ENCODE measurements around the gene BACE1-AS.

Gene BACE1-AS

DNA sequence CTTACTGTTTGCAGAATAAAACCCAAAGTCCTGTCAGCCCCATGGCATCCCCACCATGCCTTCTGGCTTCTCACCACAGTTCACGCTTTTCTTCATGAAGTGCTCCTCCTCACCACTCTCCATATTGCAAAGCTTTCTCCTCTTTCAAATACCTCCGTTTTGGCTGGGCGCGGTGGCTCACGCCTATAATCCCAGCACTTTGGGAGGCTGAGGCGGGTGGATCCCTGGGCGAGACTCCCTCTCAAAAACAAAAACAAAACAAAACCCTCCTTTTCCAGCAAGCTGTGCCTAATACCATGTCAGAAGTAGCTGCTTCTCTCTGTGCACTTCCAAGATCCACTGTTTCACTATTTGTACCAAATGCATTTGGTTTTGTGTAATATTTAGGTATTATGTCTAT lies 18.2 kb downstream of the BACE1-AS start:
- no peak overlapping the region for H4K8ac ChIP-seq (ENCODE audit: low read depth, low read length)
- WGBS (ENCODE audit: extremely low coverage, insufficient coverage, low lambda C conversion rate) = no CpG with 5 or more reads among the region's 7 CpGs
- H2BK15ac ChIP-seq (replicated peaks; ENCODE audit: low read depth) = no peak overlapping the region
- no peak overlapping the region for H3K23ac ChIP-seq (ENCODE audit: low read length)
- H3K18ac ChIP-seq (ENCODE audit: low read length) = no peak overlapping the region
- H3K4me3 ChIP-seq (ENCODE audit: low read length) = no peak overlapping the region
- H4K5ac ChIP-seq (ENCODE audit: low read length) = no peak overlapping the region
- no peak overlapping the region for H2BK5ac ChIP-seq (ENCODE audit: low read length)
- H3K27me3 ChIP-seq (ENCODE audit: insufficient read depth, low read length, poor library complexity) = no peaks in the 10 kb centered on the region
- no peak overlapping the region for H2BK120ac ChIP-seq (ENCODE audit: low read depth, low read length)
- no peak overlapping the region for H3K9ac ChIP-seq (ENCODE audit: low read length)
- no peaks in the 10 kb centered on the region for H3K36me3 ChIP-seq (ENCODE audit: control insufficient read depth, insufficient read depth, low read length)
- no peak overlapping the region for H2AK5ac ChIP-seq (ENCODE audit: low read length)
- H3K4me1 ChIP-seq (ENCODE audit: control insufficient read depth, low read depth, low read length) = peaks cover 5% of the 10 kb centered on the region
- no peak for DNase-seq
- no peak overlapping the region for H3K56ac ChIP-seq (ENCODE audit: low read length)
- H3K4ac ChIP-seq (ENCODE audit: low read depth, low read length) = no peak overlapping the region
- H3K79me1 ChIP-seq (ENCODE audit: low read length) = no peaks in the 10 kb centered on the region
- H3K4me2 ChIP-seq (ENCODE audit: low read length) = no peak overlapping the region
- H3K27ac ChIP-seq (ENCODE audit: low read depth, low read length) = no peak overlapping the region
- no peaks in the 10 kb centered on the region for H3K79me2 ChIP-seq (ENCODE audit: control insufficient read depth, insufficient read depth, low read length)

GRCh38 chr11:117313091-117313490 lies 21.9 kb downstream of the BACE1-AS start:
- no peak overlapping the region for H4K5ac ChIP-seq (ENCODE audit: low read length)
- no peaks in the 10 kb centered on the region for H3K79me1 ChIP-seq (ENCODE audit: low read length)
- peaks cover 8% of the 10 kb centered on the region for H3K4me1 ChIP-seq (ENCODE audit: control insufficient read depth, low read depth, low read length)
- H3K4me2 ChIP-seq (ENCODE audit: low read length) = no peak overlapping the region
- no peak overlapping the region for H3K27ac ChIP-seq (ENCODE audit: low read depth, low read length)
- no peak for DNase-seq
- no peak overlapping the region for H3K18ac ChIP-seq (ENCODE audit: low read length)
- H3K4me3 ChIP-seq (ENCODE audit: low read length) = no peak overlapping the region
- no peak overlapping the region for H3K4ac ChIP-seq (ENCODE audit: low read depth, low read length)
- no peak overlapping the region for H2AK5ac ChIP-seq (ENCODE audit: low read length)
- no peak overlapping the region for H2BK120ac ChIP-seq (ENCODE audit: low read depth, low read length)
- H3K79me2 ChIP-seq (ENCODE audit: control insufficient read depth, insufficient read depth, low read length) = no peaks in the 10 kb centered on the region
- no peak overlapping the region for H2BK15ac ChIP-seq (replicated peaks; ENCODE audit: low read depth)
- H2BK5ac ChIP-seq (ENCODE audit: low read length) = no peak overlapping the region
- no peak overlapping the region for H3K56ac ChIP-seq (ENCODE audit: low read length)
- H3K23ac ChIP-seq (ENCODE audit: low read length) = no peak overlapping the region
- no peaks in the 10 kb centered on the region for H3K27me3 ChIP-seq (ENCODE audit: insufficient read depth, low read length, poor library complexity)
- no peaks in the 10 kb centered on the region for H3K36me3 ChIP-seq (ENCODE audit: control insufficient read depth, insufficient read depth, low read length)
- no peak overlapping the region for H4K8ac ChIP-seq (ENCODE audit: low read depth, low read length)
- no CpG with 5 or more reads among the region's 5 CpGs for WGBS (ENCODE audit: extremely low coverage, insufficient coverage, low lambda C conversion rate)
- no peak overlapping the region for H3K9ac ChIP-seq (ENCODE audit: low read length)

DNA sequence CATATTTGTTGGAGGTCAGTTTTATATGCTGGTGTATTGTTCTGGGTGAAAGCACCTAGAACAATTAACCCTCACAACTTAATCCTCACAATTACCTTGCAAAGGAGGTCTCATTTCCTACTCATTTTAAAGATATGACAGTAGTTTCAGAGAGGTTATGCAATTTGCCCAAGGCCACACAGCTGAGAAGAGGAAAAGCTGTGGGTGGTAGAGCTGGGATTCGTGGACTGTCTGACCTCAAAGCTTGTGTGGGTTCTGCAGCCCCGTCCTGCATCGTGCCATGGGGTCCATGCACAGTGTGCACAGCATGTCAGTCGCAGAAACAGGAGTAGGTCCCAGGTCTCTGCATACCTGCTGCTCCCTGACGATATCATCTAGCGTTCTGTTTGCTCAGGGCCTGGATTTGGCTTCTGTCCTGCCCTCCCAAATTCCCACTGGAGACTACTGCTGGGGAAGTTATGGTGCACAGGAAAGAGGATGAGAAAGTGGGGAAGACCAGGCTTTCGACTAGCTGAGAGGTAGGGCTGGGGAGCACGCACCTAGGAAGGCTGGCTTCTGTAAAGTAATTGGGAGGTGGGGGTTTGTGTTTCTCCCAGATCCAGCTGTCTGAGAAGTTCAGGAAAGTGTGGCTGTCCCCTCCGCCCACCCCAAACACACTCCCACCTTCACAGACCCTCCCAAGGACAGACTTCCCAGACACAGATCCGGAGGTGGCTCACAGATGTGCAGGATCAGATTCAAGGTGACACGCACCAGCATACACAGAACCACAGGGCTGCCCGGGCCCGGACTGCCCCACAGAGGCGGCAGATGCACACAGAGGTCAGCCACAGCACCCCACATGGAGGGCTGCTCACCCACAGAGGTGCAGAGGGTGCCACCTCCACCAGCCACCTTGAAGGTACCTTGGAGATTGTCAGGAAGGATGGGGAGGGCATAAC lies 23.0 kb downstream of the BACE1-AS start:
- no peak for DNase-seq
- Histone ChIP-seq H3K79me1 (ENCODE audit: low read length) (no peaks in the 10 kb centered on the region), H3K18ac (ENCODE audit: low read length) (no peak overlapping the region), H3K4me2 (ENCODE audit: low read length) (peak overlapping the region; percentile 27), H2BK15ac (replicated peaks; ENCODE audit: low read depth) (no peak overlapping the region), H2BK5ac (ENCODE audit: low read length) (peak overlapping the region; percentile 52), H3K4me3 (ENCODE audit: low read length) (no peak overlapping the region), H3K23ac (ENCODE audit: low read length) (peak overlapping the region; percentile 3), H2AK5ac (ENCODE audit: low read length) (peak overlapping the region; percentile 53), H3K36me3 (ENCODE audit: control insufficient read depth, insufficient read depth, low read length) (no peaks in the 10 kb centered on the region), H3K9ac (ENCODE audit: low read length) (peak overlapping the region; percentile 67), H2BK120ac (ENCODE audit: low read depth, low read length) (no peak overlapping the region), H3K4ac (ENCODE audit: low read depth, low read length) (no peak overlapping the region), H3K27ac (ENCODE audit: low read depth, low read length) (no peak overlapping the region), H3K56ac (ENCODE audit: low read length) (peak overlapping the region; percentile 86), H4K8ac (ENCODE audit: low read depth, low read length) (no peak overlapping the region), H3K79me2 (ENCODE audit: control insufficient read depth, insufficient read depth, low read length) (no peaks in the 10 kb centered on the region), H4K5ac (ENCODE audit: low read length) (no peak overlapping the region), H3K27me3 (ENCODE audit: insufficient read depth, low read length, poor library complexity) (no peaks in the 10 kb centered on the region), H3K4me1 (ENCODE audit: control insufficient read depth, low read depth, low read length) (peaks cover 8% of the 10 kb centered on the region)
- no CpG with 5 or more reads among the region's 14 CpGs for WGBS (ENCODE audit: extremely low coverage, insufficient coverage, low lambda C conversion rate)

- Histone ChIP-seq H3K56ac (ENCODE audit: low read length) (peak overlapping the region; percentile 86), H3K18ac (ENCODE audit: low read length) (no peak overlapping the region), H3K79me2 (ENCODE audit: control insufficient read depth, insufficient read depth, low read length) (no peaks in the 10 kb centered on the region), H2BK15ac (replicated peaks; ENCODE audit: low read depth) (no peak overlapping the region), H2AK5ac (ENCODE audit: low read length) (no peak overlapping the region), H3K27ac (ENCODE audit: low read depth, low read length) (no peak overlapping the region), H4K5ac (ENCODE audit: low read length) (no peak overlapping the region), H3K4ac (ENCODE audit: low read depth, low read length) (no peak overlapping the region), H3K27me3 (ENCODE audit: insufficient read depth, low read length, poor library complexity) (no peaks in the 10 kb centered on the region), H2BK120ac (ENCODE audit: low read depth, low read length) (no peak overlapping the region), H3K4me2 (ENCODE audit: low read length) (peak overlapping the region; percentile 89), H3K36me3 (ENCODE audit: control insufficient read depth, insufficient read depth, low read length) (no peaks in the 10 kb centered on the region), H3K23ac (ENCODE audit: low read length) (no peak overlapping the region), H3K79me1 (ENCODE audit: low read length) (no peaks in the 10 kb centered on the region), H3K4me3 (ENCODE audit: low read length) (peak overlapping the region; percentile 12), H3K4me1 (ENCODE audit: control insufficient read depth, low read depth, low read length) (peaks cover 8% of the 10 kb centered on the region), H3K9ac (ENCODE audit: low read length) (peak overlapping the region; percentile 79), H4K8ac (ENCODE audit: low read depth, low read length) (no peak overlapping the region), H2BK5ac (ENCODE audit: low read length) (no peak overlapping the region)
- no CpG with 5 or more reads among the region's 10 CpGs for WGBS (ENCODE audit: extremely low coverage, insufficient coverage, low lambda C conversion rate)
- DNase-seq = peak; percentile 47
Observed at GRCh38 chr11:117314840-117315239, 23.7 kb downstream of the BACE1-AS start.

DNA sequence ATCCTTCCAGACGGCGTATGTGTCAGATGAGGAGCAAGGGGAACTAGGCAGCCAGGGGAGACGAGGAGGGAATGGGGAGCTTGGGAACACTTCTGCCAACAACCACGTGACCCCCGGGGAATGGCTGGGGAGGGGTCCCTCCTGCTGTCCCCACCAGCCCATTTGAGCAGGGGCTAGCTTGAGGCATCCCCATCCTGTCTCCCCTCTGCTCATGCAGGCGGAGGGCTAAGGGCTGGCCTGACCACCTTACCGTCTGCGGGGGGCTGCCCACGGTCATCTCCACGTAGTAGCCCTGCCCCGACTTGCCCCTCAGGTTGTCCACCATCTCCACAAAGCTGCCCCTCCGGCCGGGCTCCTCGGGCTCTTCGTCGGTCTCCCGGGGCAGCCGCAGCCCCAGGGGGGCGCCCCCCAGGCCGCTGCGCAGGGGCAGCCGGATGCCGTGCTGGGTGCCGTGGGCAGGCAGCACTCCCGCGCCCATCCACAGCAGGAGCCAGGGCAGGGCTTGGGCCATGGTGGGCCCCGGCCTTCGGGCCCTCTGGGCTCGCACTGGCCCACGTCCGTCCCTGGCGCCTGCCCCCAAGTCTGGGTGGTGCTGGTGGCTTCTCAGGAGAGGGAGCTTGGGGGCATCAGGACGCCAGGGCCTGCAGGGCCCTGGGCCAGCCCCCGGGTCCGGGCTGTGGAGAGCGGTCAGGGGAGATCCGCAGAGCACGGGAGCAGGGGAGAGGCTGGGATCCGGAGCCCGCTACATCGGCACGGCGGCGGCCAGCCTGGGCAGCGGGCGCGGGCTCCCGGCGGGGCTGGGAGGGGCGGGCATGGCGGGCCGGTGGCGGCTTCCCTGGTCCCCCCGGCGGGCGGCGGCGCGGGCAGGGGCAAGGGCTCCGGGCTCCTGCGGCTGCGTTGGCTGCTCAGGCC lies 24.4 kb downstream of the BACE1-AS start:
- H3K18ac ChIP-seq (ENCODE audit: low read length) = peak overlapping the region; percentile 19
- no peaks in the 10 kb centered on the region for H3K79me1 ChIP-seq (ENCODE audit: low read length)
- no peak for DNase-seq
- peak overlapping the region; percentile 86 for H3K56ac ChIP-seq (ENCODE audit: low read length)
- WGBS (ENCODE audit: extremely low coverage, insufficient coverage, low lambda C conversion rate) = no CpG with 5 or more reads among the region's 62 CpGs
- H3K9ac ChIP-seq (ENCODE audit: low read length) = peak overlapping the region; percentile 79
- no peak overlapping the region for H4K8ac ChIP-seq (ENCODE audit: low read depth, low read length)
- H2BK120ac ChIP-seq (ENCODE audit: low read depth, low read length) = no peak overlapping the region
- no peak overlapping the region for H2BK5ac ChIP-seq (ENCODE audit: low read length)
- H3K4me2 ChIP-seq (ENCODE audit: low read length) = peak overlapping the region; percentile 89
- H3K36me3 ChIP-seq (ENCODE audit: control insufficient read depth, insufficient read depth, low read length) = no peaks in the 10 kb centered on the region
- peak overlapping the region; percentile 57 for H3K23ac ChIP-seq (ENCODE audit: low read length)
- H2BK15ac ChIP-seq (replicated peaks; ENCODE audit: low read depth) = no peak overlapping the region
- no peaks in the 10 kb centered on the region for H3K79me2 ChIP-seq (ENCODE audit: control insufficient read depth, insufficient read depth, low read length)
- peak overlapping the region; percentile 41 for H3K4ac ChIP-seq (ENCODE audit: low read depth, low read length)
- H3K4me1 ChIP-seq (ENCODE audit: control insufficient read depth, low read depth, low read length) = peaks cover 8% of the 10 kb centered on the region
- no peak overlapping the region for H2AK5ac ChIP-seq (ENCODE audit: low read length)
- no peak overlapping the region for H4K5ac ChIP-seq (ENCODE audit: low read length)
- H3K27ac ChIP-seq (ENCODE audit: low read depth, low read length) = no peak overlapping the region
- no peaks in the 10 kb centered on the region for H3K27me3 ChIP-seq (ENCODE audit: insufficient read depth, low read length, poor library complexity)
- H3K4me3 ChIP-seq (ENCODE audit: low read length) = peak overlapping the region; percentile 57
